A549 (cell line): ENCODE data around the gene DPM3.

Experiments
- BHLHE40 ChIP-seq: IDR thresholded peaks from 2 replicates; pipeline ENCODE4 v1.6.1; 2012; ENCODE audit warnings: low read depth, low read length, inconsistent platforms
- CBX2 ChIP-seq: fragments of 200-600 bp; sonication (generic); IDR thresholded peaks from 2 replicates; pipeline ENCODE4 v1.6.1; 2016; ENCODE audit warnings: low read depth, mild to moderate bottlenecking, borderline replicate concordance
- CTCF ChIP-seq: fragments of >200 bp; sonication (Bioruptor Twin); formaldehyde crosslinking; IDR thresholded peaks from 3 replicates; pipeline ENCODE4 v1.5.1; 2016
- HES2 ChIP-seq: fragments of >200 bp; sonication (Bioruptor Twin); formaldehyde crosslinking; IDR thresholded peaks from 2 replicates; pipeline ENCODE4 v1.6.1; 2016
- KDM1A ChIP-seq: fragments of 200-600 bp; sonication (generic); IDR thresholded peaks from 2 replicates; pipeline ENCODE4 v1.6.1; 2016; ENCODE audit warnings: low read depth, mild to moderate bottlenecking
- MYC ChIP-seq: IDR thresholded peaks from 2 replicates; pipeline ENCODE4 v1.6.1; 2012; ENCODE audit warnings: mild to moderate bottlenecking, inconsistent platforms, low read length, improper control_type of control experiment, borderline replicate concordance
- NFE2L2 ChIP-seq: fragments of 150-350 bp; conservative IDR thresholded peaks from 2 replicates; pipeline ENCODE4 v1.6.1; 2014; ENCODE audit warnings: low read length
- POLR2A ChIP-seq: IDR thresholded peaks from 2 replicates; pipeline ENCODE4 v1.6.1; 2012; ENCODE audit warnings: mild to moderate bottlenecking, low read length
- RAD21 ChIP-seq, 2 experiments: fragments of >200 bp in 1 of 2; sonication (Bioruptor Twin) in 1 of 2; formaldehyde crosslinking in 1 of 2; IDR thresholded peaks in 1 of 2; conservative IDR thresholded peaks in 1 of 2; 2 replicates in 1 of 2; 3 replicates in 1 of 2; pipeline ENCODE4 v1.6.1; 2012 to 2018; ENCODE audit warnings: inconsistent platforms in 1 of 2
- SMC3 ChIP-seq: fragments of >200 bp; sonication (Bioruptor Twin); formaldehyde crosslinking; IDR thresholded peaks from 3 replicates; pipeline ENCODE4 v1.6.1; 2018; ENCODE audit warnings: inconsistent platforms

DNA sequence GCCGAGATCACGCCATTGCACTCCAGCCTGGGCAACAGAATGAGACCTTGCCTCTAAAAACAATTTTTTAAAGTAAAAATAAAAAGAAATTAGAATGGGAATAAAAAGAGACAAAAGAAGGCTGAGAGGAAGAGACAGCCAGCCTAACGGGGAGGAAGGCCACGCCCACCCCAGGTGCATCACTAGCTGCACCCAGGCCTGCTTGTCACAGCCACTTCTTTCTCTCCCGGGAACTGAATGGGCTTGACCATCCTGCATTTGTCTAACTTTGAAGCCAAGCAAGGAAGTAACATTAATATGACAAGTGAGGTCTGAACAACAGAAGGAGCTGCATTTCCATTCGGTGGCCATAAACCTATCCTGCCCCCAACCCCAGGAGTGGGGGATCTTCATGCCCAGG, 33.5 kb downstream of the DPM3 start:
- TF ChIP-seq CTCF = no peak
- no peak for TF ChIP-seq MYC
- no peak for TF ChIP-seq HES2
- no peak for TF ChIP-seq POLR2A
- TF ChIP-seq KDM1A = no peak
- no peak for TF ChIP-seq RAD21 (conservative IDR thresholded peaks at IDR 0.05 in 1 of 2, IDR thresholded peaks at IDR 0.05 in 1 of 2)
- no peak for TF ChIP-seq NFE2L2
- no peak for TF ChIP-seq CBX2
- no peak for TF ChIP-seq BHLHE40
- no peak for TF ChIP-seq SMC3
